ENCODE data around the gene TMEM171.

The TMEM171 gene

DNA sequence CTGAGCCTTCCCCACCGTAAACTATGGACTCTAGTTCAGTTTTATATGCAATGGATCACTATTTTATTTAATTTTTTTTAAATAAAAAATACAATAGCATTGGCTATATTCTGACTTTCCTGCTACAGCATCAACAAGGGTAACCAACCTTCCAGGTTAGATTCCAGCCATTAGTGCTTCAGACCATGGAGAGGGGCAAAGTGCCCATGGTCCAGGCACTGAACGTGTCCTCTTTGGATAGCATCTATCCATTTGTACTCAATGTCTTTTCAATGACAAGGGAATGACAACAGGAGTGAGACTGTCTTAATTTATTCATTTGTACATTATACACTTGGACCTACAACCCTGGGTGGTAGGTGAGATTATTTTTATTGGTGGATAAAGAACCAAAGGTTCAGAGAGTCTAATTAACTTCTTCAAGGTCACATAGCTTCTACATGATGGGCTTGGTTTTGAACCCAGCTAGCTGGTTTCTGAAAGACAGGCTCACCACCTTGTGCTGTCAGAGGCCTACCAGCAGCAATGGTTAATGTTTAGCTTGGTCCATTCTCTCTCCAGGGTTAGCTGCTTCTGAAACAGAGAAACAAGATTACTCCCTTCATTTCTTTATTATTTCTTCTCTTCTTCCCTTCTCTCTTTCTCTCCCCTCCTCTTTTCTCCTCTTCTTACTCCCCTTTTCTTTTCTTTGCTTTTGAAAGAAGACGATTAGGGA lies 11.5 kb downstream of the TMEM171 start:
- TF ChIP-seq GATA3 (IDR thresholded peaks at IDR 0.05; ENCODE audit: low read depth, low read length): no peak
- TF ChIP-seq GATA2 (IDR thresholded peaks at IDR 0.05; ENCODE audit: low read depth, low read length): no peak

GRCh38 chr5:73132759-73133158 lies 12.4 kb downstream of the TMEM171 start:
- TF ChIP-seq GATA3 (IDR thresholded peaks at IDR 0.05; ENCODE audit: low read depth, low read length) (no peak), GATA2 (IDR thresholded peaks at IDR 0.05; ENCODE audit: low read depth, low read length) (no peak)

GRCh38 chr5:73135021-73135420 lies 14.6 kb downstream of the TMEM171 start:
- TF ChIP-seq GATA2 (IDR thresholded peaks at IDR 0.05; ENCODE audit: low read depth, low read length): no peak
- no peak for TF ChIP-seq GATA3 (IDR thresholded peaks at IDR 0.05; ENCODE audit: low read depth, low read length)

GRCh38 chr5:73135429-73136054 lies 15.2 kb downstream of the TMEM171 start:
- TF ChIP-seq GATA2 (IDR thresholded peaks at IDR 0.05; ENCODE audit: low read depth, low read length): no peak
- no peak for TF ChIP-seq GATA3 (IDR thresholded peaks at IDR 0.05; ENCODE audit: low read depth, low read length)

- TF ChIP-seq GATA2 (IDR thresholded peaks at IDR 0.05; ENCODE audit: low read depth, low read length) (no peak), GATA3 (IDR thresholded peaks at IDR 0.05; ENCODE audit: low read depth, low read length) (no peak)
Measured at GRCh38 chr5:73136055-73136562, 15.7 kb downstream of the TMEM171 start.

GRCh38 chr5:73137563-73138530 lies 17.5 kb downstream of the TMEM171 start:
- TF ChIP-seq GATA2 (IDR thresholded peaks at IDR 0.05; ENCODE audit: low read depth, low read length) (no peak), GATA3 (IDR thresholded peaks at IDR 0.05; ENCODE audit: low read depth, low read length) (no peak)

DNA sequence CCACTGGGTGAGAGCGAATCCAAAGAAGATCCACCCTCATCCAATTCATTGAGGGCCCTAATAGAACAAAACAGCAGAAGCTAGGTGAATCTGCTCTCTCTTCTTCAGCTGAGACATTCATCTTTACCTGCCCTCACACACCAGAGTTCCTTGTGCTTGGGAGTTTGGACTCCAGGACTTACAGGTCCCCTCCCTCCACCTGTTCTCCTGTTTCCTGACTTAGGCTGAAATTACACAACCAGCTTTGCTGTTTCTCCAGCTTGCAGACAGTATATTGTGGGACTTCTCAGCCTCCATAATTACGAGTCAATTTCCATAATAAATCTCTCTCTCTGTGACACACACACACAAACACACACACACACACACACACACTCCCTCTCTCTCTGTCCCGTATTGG lies 19.1 kb downstream of the TMEM171 start:
- TF ChIP-seq GATA2 (IDR thresholded peaks at IDR 0.05; ENCODE audit: low read depth, low read length) (no peak), GATA3 (IDR thresholded peaks at IDR 0.05; ENCODE audit: low read depth, low read length) (no peak)

GRCh38 chr5:73140801-73141200 lies 20.4 kb downstream of the TMEM171 start:
- TF ChIP-seq GATA3 (IDR thresholded peaks at IDR 0.05; ENCODE audit: low read depth, low read length): no peak
- TF ChIP-seq GATA2 (IDR thresholded peaks at IDR 0.05; ENCODE audit: low read depth, low read length): no peak

GRCh38 chr5:73142035-73142434 lies 21.7 kb downstream of the TMEM171 start:
- TF ChIP-seq GATA3 (IDR thresholded peaks at IDR 0.05; ENCODE audit: low read depth, low read length): no peak
- no peak for TF ChIP-seq GATA2 (IDR thresholded peaks at IDR 0.05; ENCODE audit: low read depth, low read length)

- TF ChIP-seq GATA3 (IDR thresholded peaks at IDR 0.05; ENCODE audit: low read depth, low read length) (no peak), GATA2 (IDR thresholded peaks at IDR 0.05; ENCODE audit: low read depth, low read length) (no peak)
Measured at GRCh38 chr5:73143716-73144115, 23.3 kb downstream of the TMEM171 start.

GRCh38 chr5:73149540-73149939 lies 29.2 kb downstream of the TMEM171 start:
- TF ChIP-seq GATA2 (IDR thresholded peaks at IDR 0.05; ENCODE audit: low read depth, low read length): no peak
- TF ChIP-seq GATA3 (IDR thresholded peaks at IDR 0.05; ENCODE audit: low read depth, low read length): no peak

- no peak for TF ChIP-seq GATA2 (IDR thresholded peaks at IDR 0.05; ENCODE audit: low read depth, low read length)
- TF ChIP-seq GATA3 (IDR thresholded peaks at IDR 0.05; ENCODE audit: low read depth, low read length): no peak
Measured at GRCh38 chr5:73150876-73151275, 30.5 kb downstream of the TMEM171 start.

DNA sequence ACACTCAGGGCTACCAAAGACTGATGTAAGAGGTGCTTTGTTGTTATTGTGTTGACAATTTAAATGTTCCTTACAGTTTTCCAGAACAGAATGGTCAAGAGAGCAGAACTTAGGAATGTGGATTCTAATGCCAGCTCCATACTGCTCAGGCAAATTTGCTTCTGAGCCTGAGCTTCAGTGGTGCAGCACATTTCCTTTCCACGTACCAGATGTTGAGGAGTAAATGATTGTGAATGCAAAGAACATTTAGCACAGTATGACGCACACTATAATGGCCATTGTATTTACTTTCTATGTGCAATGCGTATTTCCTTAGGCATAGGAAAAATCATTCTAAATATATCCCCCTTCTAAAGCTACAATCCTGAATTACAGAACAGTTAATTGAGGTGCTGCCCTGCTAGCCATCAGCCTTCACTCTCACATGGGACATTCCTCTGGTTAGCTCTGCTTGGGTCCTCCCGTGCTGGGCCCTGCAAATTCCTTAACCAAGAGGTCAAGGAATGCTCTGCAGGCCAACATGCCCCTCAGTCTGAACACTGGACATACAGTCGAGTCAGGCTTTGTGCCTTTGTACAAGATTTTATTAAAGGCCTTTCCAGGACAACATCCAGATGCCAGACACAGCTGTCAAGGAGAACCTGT lies 31.5 kb downstream of the TMEM171 start:
- TF ChIP-seq GATA3 (IDR thresholded peaks at IDR 0.05; ENCODE audit: low read depth, low read length) (no peak), GATA2 (IDR thresholded peaks at IDR 0.05; ENCODE audit: low read depth, low read length) (no peak)

Data from SH-SY5Y (cell line).